ENCODE data around the gene TNXB.
"Not testable (repeated sequence)": the region's sequence is repeated elsewhere in the genome, so short reads cannot be mapped to it uniquely, and the experiment has no call there.

The TNXB gene

GRCh38 chr6:32028631-32029030 is 80.5 kb downstream of the TNXB start:
- not testable (repeated sequence) for H3K4me3 ChIP-seq (replicated peaks; ENCODE audit: low read depth, low read length); DNase-seq (ENCODE audit: low read depth)

DNA sequence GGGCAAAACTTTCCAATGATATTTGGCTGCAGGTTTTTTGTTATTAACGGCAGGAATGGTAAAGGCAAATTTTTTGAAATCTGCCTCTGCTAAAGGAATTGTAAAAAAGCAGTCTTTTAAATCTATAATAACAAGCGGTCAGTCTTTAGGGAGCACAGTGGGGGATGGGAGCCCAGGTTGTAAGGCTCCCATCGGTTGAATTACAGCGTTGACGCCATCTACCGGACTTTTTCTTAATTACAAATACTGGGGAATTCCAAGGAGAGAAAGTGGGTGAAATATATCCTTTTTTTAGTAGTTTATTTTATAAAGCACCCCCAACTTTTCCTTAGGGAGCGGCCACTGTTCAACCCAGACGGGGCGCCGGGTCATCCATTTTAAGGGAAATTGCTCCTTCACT is 87.0 kb downstream of the TNXB start:
- H3K4me3 ChIP-seq (replicated peaks; ENCODE audit: low read depth, low read length); DNase-seq (ENCODE audit: low read depth): not testable (repeated sequence)

GRCh38 chr6:32014547-32014946 is 94.6 kb downstream of the TNXB start, which contains the start of gene C4B:
Gene C4B, plus strand, starts transcription at chr6:32014795. Its CDS starts 51 bp downstream, at chr6:32014846.
- not testable (repeated sequence) for DNase-seq (ENCODE audit: low read depth)

DNA sequence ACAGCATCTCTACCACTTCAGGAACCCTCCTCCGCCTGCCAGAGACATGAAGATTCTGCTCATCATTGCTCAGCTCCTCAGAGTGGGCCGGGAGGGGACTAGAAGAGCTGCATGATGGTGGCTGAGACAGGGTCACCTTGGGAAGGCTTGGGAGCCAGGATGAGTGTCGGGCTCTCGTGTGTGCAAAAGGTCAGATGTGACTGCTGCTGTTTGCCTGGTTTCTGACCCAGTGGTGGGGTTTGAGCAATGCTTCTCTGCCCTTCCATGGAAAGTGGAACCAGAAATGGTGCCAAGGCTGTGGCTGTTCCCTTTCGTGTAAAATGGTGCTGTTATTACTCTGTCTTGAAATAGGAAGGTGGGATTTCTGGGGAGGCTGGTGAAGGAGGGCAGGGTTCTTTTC is 95.4 kb downstream of the TNXB start:
- DNase-seq (ENCODE audit: low read depth); H3K4me3 ChIP-seq (replicated peaks; ENCODE audit: low read depth, low read length): not testable (repeated sequence)

More at GRCh38 chr6:32014547-32014946, 94.6 kb downstream of the TNXB start, which contains the start of gene C4B:
- not testable (repeated sequence) for H3K4me3 ChIP-seq (replicated peaks; ENCODE audit: low read depth, low read length)

DNA sequence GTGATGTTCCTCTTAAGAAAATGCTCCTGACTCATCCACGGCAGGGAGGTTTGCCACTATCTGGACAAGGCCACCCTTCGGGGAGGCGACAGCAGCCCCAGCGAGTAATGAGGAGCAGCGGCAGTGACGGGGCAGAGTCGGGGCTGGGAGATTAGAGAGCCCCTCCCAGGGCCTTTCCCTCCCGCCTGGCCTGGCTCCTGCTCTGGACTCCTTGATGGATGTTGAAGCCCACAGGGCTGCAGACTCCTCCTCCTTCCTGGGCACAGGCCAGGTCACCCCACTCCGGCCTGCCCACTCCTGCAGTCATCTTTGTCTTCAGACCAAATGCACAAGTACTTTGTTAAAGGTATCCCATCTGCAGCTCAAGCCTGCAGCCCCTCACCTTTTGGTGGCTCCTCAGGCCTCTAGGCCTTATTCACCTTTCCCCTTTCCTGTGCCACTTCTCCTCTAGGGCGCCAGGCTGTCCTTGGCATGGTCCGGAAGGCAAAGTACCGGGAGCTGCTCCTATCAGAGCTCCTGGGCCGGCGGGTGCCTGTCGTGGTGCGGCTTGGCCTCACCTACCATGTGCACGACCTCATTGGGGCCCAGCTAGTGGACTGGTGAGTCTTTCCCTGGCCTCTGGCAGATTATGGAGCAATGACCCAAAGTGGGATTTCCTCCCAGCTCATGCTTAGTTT is 96.1 kb downstream of the TNXB start:
- not testable (repeated sequence) for H3K4me3 ChIP-seq (replicated peaks; ENCODE audit: low read depth, low read length); DNase-seq (ENCODE audit: low read depth)

DNA sequence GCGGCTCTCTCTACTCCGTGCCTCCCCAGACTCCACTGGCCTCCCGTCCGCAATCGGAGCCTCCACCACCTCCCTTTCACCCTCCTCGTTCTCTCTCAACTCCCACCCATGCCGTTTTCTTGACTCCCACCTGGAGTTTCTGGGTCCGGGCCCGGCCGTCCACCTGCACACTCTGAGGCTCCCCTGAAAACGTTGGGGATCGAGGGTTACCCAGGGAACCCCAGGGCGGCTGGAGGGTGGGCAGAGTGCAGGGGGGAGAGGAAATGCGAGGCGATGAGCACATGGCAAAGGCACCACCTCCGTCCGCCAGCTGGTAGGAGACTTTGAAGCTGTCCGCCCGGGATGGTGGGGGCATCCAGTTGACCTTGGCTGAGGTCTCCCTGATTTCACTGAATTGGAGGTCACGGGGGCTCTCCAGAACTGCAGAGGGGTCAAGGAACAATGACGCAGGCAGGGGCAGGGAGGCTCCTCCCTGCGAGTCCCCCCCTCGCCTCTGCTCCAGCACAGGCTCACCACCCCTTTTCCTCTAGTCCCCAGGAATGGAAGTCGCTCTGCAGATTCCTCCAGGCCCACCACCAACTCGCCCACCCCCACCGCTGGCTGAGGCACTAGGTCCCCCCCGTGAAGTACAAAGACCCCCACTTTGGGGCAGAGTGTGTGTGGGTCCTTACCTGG is 98.1 kb downstream of the TNXB start:
- not testable (repeated sequence) for DNase-seq (ENCODE audit: low read depth); H3K4me3 ChIP-seq (replicated peaks; ENCODE audit: low read depth, low read length)

GRCh38 chr6:32009537-32009936 is 99.6 kb downstream of the TNXB start:
- DNase-seq (ENCODE audit: low read depth); H3K4me3 ChIP-seq (replicated peaks; ENCODE audit: low read depth, low read length): not testable (repeated sequence)

GRCh38 chr6:32008616-32009015 is 100.5 kb downstream of the TNXB start:
- DNase-seq (ENCODE audit: low read depth): not testable (repeated sequence)

DNA sequence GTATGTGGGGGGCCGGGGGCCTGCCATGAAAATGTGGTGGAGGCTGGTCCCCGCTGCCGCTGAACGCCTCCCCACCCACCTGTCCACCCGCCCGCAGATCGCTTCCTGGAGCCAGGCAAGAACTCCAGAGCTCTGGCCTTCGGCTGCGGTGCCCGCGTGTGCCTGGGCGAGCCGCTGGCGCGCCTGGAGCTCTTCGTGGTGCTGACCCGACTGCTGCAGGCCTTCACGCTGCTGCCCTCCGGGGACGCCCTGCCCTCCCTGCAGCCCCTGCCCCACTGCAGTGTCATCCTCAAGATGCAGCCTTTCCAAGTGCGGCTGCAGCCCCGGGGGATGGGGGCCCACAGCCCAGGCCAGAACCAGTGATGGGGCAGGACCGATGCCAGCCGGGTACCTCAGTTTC is 101.1 kb downstream of the TNXB start:
- not testable (repeated sequence) for H3K4me3 ChIP-seq (replicated peaks; ENCODE audit: low read depth, low read length); DNase-seq (ENCODE audit: low read depth)

More at GRCh38 chr6:32008616-32009015, 100.5 kb downstream of the TNXB start:
- H3K4me3 ChIP-seq (replicated peaks; ENCODE audit: low read depth, low read length): not testable (repeated sequence)

DNA sequence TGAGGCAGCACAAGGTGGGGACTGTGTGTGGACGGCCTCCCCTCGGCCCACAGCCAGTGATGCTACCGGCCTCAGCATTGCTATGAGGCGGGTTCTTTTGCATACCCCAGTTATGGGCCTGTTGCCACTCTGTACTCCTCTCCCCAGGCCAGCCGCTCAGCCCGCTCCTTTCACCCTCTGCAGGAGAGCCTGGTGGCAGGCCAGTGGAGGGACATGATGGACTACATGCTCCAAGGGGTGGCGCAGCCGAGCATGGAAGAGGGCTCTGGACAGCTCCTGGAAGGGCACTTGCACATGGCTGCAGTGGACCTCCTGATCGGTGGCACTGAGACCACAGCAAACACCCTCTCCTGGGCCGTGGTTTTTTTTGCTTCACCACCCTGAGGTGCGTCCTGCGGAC is 102.1 kb downstream of the TNXB start:
- DNase-seq (ENCODE audit: low read depth); H3K4me3 ChIP-seq (replicated peaks; ENCODE audit: low read depth, low read length): not testable (repeated sequence)

GRCh38 chr6:32005991-32006529 is 103.1 kb downstream of the TNXB start:
- H3K4me3 ChIP-seq (replicated peaks; ENCODE audit: low read depth, low read length); DNase-seq (ENCODE audit: low read depth): not testable (repeated sequence)

DNA sequence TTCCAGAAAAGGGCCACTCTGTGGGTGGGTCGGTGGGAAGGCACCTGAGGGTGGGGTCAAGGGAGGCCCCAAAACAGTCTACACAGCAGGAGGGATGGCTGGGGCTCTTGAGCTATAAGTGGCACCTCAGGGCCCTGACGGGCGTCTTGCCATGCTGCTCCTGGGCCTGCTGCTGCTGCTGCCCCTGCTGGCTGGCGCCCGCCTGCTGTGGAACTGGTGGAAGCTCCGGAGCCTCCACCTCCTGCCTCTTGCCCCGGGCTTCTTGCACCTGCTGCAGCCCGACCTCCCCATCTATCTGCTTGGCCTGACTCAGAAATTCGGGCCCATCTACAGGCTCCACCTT is 103.6 kb downstream of the TNXB start:
- not testable (repeated sequence) for H3K4me3 ChIP-seq (replicated peaks; ENCODE audit: low read depth, low read length); DNase-seq (ENCODE audit: low read depth)

GRCh38 chr6:32004864-32005537 is 104.1 kb downstream of the TNXB start:
- not testable (repeated sequence) for DNase-seq (ENCODE audit: low read depth); H3K4me3 ChIP-seq (replicated peaks; ENCODE audit: low read depth, low read length)

DNA sequence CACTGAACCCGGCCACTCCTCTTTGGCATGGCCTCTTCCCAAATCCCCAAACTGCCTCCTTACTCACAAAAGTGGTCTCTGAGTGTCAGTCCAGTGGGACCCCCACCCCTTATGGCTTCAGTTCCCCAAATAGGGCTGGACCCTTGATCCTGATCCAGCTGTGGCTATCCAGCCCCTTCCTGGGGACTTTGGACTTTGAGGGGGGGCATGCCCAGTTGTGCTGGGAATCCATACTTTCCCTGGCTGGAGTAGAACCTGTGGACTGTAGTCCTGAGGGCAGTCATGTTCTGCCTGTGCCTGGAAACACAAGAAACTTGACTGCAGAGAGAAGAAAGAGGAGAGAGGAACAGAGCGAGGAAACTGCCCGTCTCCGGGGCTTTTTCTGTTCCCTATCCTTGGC is 104.7 kb downstream of the TNXB start:
- not testable (repeated sequence) for H3K4me3 ChIP-seq (replicated peaks; ENCODE audit: low read depth, low read length); DNase-seq (ENCODE audit: low read depth)

DNA sequence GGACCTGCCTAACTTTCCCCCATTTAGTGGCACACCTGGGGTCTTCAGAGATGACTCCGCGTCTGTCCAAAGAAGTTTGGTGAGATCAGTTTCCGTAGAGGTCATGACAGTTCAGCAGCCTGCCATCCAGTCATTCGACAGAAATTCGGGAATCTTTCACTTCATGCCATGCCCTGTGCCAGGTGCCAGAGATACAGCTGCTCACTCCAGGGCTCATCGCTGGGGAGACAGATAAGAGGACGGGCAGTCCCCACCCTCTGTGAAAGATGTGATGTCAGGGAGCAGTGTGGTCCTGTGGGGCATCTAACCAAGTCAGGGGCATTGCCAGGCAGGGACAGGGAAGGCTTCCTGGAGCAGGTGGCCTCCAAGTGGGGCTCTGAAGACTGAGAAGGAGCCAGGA is 105.8 kb downstream of the TNXB start:
- not testable (repeated sequence) for H3K4me3 ChIP-seq (replicated peaks; ENCODE audit: low read depth, low read length); DNase-seq (ENCODE audit: low read depth)

- not testable (repeated sequence) for DNase-seq (ENCODE audit: low read depth); H3K4me3 ChIP-seq (replicated peaks; ENCODE audit: low read depth, low read length)
Observed at GRCh38 chr6:32002546-32003268, 106.4 kb downstream of the TNXB start.

DNA sequence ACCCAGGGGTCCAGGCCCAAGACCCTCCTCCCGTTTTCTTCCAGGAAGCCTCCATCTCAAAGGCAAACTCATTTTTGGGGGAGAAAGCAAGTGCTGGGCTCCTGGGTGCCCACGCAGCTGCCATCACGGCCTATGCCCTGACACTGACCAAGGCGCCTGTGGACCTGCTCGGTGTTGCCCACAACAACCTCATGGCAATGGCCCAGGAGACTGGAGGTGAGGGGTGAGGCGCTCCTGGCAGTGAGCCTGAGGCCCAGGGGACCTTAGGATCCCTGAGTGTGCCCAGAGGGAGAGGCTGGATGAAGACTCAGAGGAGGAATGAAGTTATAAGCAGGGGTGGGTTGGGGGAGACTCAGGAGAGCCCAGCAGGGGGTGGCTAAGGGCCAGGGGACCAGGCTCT is 112.8 kb downstream of the TNXB start:
- DNase-seq (ENCODE audit: low read depth): not testable (repeated sequence)

DNA sequence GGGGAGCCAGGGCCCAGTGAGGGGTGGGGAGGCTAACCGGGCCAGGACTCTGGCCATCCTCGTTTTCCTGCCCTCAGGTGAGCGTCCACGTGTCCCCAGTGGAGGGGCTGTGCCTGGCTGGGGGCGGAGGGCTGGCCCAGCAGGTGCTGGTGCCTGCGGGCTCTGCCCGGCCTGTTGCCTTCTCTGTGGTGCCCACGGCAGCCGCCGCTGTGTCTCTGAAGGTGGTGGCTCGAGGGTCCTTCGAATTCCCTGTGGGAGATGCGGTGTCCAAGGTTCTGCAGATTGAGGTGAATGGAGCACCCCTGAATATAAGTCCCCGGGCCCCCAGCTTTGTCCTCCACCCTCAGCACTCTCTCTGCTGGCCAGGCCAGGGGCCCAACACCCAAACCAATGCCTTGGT is 114.7 kb downstream of the TNXB start:
- not testable (repeated sequence) for DNase-seq (ENCODE audit: low read depth); H3K4me3 ChIP-seq (replicated peaks; ENCODE audit: low read depth, low read length)

More for the DNA sequence above, 112.8 kb downstream of the TNXB start:
- not testable (repeated sequence) for H3K4me3 ChIP-seq (replicated peaks; ENCODE audit: low read depth, low read length)

All from fibroblast of pulmonary artery (primary cell).